ENCODE data around the gene FAM184A.

FAM184A gene

GRCh38 chr6:118985123-118985830 is 93.2 kb downstream of the FAM184A start:
- H3K9me3 Mint-ChIP-seq = no peaks in the 10 kb centered on the region
- H3K27me3 Mint-ChIP-seq = no peaks in the 10 kb centered on the region
- no peaks in the 10 kb centered on the region for H3K36me3 Mint-ChIP-seq
- no peak overlapping the region for H3K4me3 Mint-ChIP-seq
- H3K4me1 Mint-ChIP-seq = no peaks in the 10 kb centered on the region
- no peak for ATAC-seq
- no peak overlapping the region for H3K27ac Mint-ChIP-seq

DNA sequence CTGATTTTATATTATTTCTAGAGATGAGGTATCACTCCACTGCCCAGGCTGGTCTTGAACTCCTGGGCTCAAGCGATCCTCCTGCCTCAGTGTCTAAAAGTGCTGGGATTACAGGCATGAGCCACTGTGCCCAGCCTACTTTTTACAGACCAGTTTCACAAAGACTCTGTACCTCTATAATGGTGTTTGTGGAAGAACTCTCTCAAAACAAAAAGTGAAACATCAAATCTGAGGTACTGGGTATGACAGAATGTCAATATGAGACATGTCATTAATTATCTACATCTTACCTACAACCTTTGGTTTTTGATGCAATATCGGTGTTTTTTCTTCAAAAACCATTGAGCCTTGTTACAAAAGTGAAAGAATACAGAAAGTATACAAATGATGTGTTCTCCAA is 94.1 kb downstream of the FAM184A start:
- Mint-ChIP-seq H3K9me3 (no peaks in the 10 kb centered on the region), H3K4me1 (no peaks in the 10 kb centered on the region), H3K36me3 (no peaks in the 10 kb centered on the region), H3K27ac (no peak overlapping the region), H3K27me3 (no peaks in the 10 kb centered on the region), H3K4me3 (no peak overlapping the region)
- ATAC-seq = no peak

DNA sequence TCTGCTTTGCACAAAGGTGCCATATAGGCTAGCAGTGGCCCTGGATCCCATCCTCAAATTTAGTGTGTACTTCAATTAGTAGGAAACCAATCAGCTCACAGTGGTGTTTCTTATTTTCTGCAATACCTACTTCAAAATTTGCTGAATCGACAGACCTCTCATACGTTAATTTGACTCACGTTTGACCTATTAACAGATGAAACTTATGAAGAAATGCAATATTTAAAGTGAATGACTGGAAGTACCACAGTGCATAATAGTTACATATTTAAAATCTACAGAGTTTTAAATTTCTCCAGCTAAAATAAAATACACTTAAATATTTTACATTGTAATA is 95.9 kb downstream of the FAM184A start:
- H3K9me3 Mint-ChIP-seq = no peaks in the 10 kb centered on the region
- H3K36me3 Mint-ChIP-seq = no peaks in the 10 kb centered on the region
- H3K4me1 Mint-ChIP-seq = no peaks in the 10 kb centered on the region
- no peaks in the 10 kb centered on the region for H3K27me3 Mint-ChIP-seq
- H3K27ac Mint-ChIP-seq = no peak overlapping the region
- H3K4me3 Mint-ChIP-seq = no peak overlapping the region
- no peak for ATAC-seq

GRCh38 chr6:118981884-118982574 is 96.4 kb downstream of the FAM184A start:
- Mint-ChIP-seq H3K4me1 (no peaks in the 10 kb centered on the region), H3K4me3 (no peak overlapping the region), H3K36me3 (no peaks in the 10 kb centered on the region), H3K27me3 (no peaks in the 10 kb centered on the region), H3K9me3 (no peaks in the 10 kb centered on the region), H3K27ac (no peak overlapping the region)
- no peak for ATAC-seq

GRCh38 chr6:118980063-118980462 is 98.4 kb downstream of the FAM184A start:
- Mint-ChIP-seq H3K4me3 (no peak overlapping the region), H3K36me3 (no peaks in the 10 kb centered on the region), H3K27me3 (no peaks in the 10 kb centered on the region), H3K4me1 (no peaks in the 10 kb centered on the region), H3K9me3 (no peaks in the 10 kb centered on the region), H3K27ac (no peak overlapping the region)
- ATAC-seq = no peak

DNA sequence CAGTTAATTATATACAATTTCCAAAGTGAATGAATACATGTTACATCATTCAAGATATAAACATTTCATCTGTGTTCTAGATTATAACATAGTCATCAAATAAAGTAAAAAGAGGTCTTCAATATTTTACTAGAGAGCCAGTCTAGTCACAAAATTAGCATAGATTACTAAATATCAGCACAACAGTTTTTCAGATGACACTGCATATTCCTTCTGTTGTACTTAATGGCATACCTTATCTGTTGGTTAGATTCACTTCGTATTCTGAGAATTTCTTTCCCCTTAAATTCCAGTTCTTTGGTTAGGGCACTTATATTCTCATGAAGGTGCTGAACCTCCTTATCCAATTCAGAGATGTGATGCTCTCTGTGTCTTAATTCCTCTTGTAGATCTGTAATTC is 103.7 kb downstream of the FAM184A start:
- Mint-ChIP-seq H3K4me3 (no peak overlapping the region), H3K4me1 (no peaks in the 10 kb centered on the region), H3K27ac (no peak overlapping the region), H3K27me3 (no peaks in the 10 kb centered on the region), H3K9me3 (no peaks in the 10 kb centered on the region), H3K36me3 (no peaks in the 10 kb centered on the region)
- ATAC-seq = no peak

- Mint-ChIP-seq H3K9me3 (no peaks in the 10 kb centered on the region), H3K27ac (no peak overlapping the region), H3K27me3 (no peaks in the 10 kb centered on the region), H3K36me3 (no peaks in the 10 kb centered on the region), H3K4me3 (no peak overlapping the region), H3K4me1 (no peaks in the 10 kb centered on the region)
- no peak for ATAC-seq
Observed at GRCh38 chr6:118971682-118972081, 106.8 kb downstream of the FAM184A start.

- Mint-ChIP-seq H3K27me3 (no peaks in the 10 kb centered on the region), H3K27ac (no peak overlapping the region), H3K9me3 (no peaks in the 10 kb centered on the region), H3K4me3 (no peak overlapping the region), H3K36me3 (no peaks in the 10 kb centered on the region), H3K4me1 (no peaks in the 10 kb centered on the region)
- ATAC-seq = no peak
Observed at GRCh38 chr6:118970866-118971265, 107.6 kb downstream of the FAM184A start.

- Mint-ChIP-seq H3K36me3 (no peaks in the 10 kb centered on the region), H3K9me3 (no peaks in the 10 kb centered on the region), H3K27ac (no peak overlapping the region), H3K4me1 (no peaks in the 10 kb centered on the region), H3K27me3 (no peaks in the 10 kb centered on the region), H3K4me3 (no peak overlapping the region)
- ATAC-seq = no peak
Observed at GRCh38 chr6:118968416-118968815, 110.0 kb downstream of the FAM184A start.

DNA sequence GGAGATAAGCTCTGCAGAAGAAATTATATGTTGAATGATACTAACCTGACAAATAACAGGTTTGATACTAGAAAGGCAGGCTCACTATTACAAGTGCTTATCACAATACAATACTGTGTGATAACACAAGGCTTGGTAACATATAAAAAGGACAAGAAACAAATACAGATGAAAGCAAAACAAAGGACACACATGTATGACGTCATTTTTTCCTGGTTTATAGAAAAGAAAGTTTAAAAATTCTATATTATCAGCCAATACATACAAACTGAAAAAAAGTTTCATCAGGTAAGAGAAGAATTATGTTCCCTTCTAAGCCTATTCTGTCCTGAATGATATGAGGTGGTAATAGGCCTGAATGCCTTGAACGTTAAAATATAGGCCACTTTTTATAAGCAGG is 111.2 kb downstream of the FAM184A start:
- Mint-ChIP-seq H3K27ac (no peak overlapping the region), H3K36me3 (no peaks in the 10 kb centered on the region), H3K9me3 (no peaks in the 10 kb centered on the region), H3K4me3 (no peak overlapping the region), H3K4me1 (no peaks in the 10 kb centered on the region), H3K27me3 (no peaks in the 10 kb centered on the region)
- no peak for ATAC-seq

GRCh38 chr6:118965843-118966370 is 112.6 kb downstream of the FAM184A start:
- Mint-ChIP-seq H3K4me1 (no peaks in the 10 kb centered on the region), H3K27ac (no peak overlapping the region), H3K4me3 (no peak overlapping the region), H3K9me3 (no peaks in the 10 kb centered on the region), H3K27me3 (no peaks in the 10 kb centered on the region), H3K36me3 (no peaks in the 10 kb centered on the region)
- no peak for ATAC-seq

GRCh38 chr6:118965371-118965770 is 113.1 kb downstream of the FAM184A start:
- H3K36me3 Mint-ChIP-seq = no peaks in the 10 kb centered on the region
- no peaks in the 10 kb centered on the region for H3K27me3 Mint-ChIP-seq
- H3K4me1 Mint-ChIP-seq = no peaks in the 10 kb centered on the region
- ATAC-seq = no peak
- no peaks in the 10 kb centered on the region for H3K9me3 Mint-ChIP-seq
- H3K4me3 Mint-ChIP-seq = no peak overlapping the region
- H3K27ac Mint-ChIP-seq = no peak overlapping the region

DNA sequence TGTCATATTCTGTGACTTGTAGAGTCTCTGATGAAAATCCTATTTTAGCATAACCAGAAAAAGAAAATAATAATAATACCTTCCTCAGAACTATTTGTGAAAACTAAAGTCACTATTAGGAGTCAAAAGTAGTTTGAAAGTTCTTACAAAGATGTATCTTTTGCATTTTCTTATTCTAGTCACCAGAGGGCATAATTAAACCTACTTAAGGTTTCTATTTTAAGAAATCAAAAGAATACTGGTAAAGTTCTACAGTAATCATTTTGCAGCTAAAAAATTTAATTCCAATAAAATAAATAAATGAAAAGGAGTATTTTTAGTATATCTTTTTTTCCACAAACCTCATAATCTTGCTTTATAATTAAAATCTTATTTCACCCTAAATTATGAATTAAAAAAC is 115.5 kb downstream of the FAM184A start:
- ATAC-seq = no peak
- Mint-ChIP-seq H3K27ac (no peak overlapping the region), H3K4me3 (no peak overlapping the region), H3K9me3 (no peaks in the 10 kb centered on the region), H3K27me3 (no peaks in the 10 kb centered on the region), H3K4me1 (no peaks in the 10 kb centered on the region), H3K36me3 (no peaks in the 10 kb centered on the region)

GRCh38 chr6:118959903-118960302 is 118.6 kb downstream of the FAM184A start:
- H3K27me3 Mint-ChIP-seq = no peaks in the 10 kb centered on the region
- no peaks in the 10 kb centered on the region for H3K4me1 Mint-ChIP-seq
- no peak overlapping the region for H3K4me3 Mint-ChIP-seq
- H3K27ac Mint-ChIP-seq = no peak overlapping the region
- ATAC-seq = no peak
- H3K36me3 Mint-ChIP-seq = no peaks in the 10 kb centered on the region
- no peaks in the 10 kb centered on the region for H3K9me3 Mint-ChIP-seq

DNA sequence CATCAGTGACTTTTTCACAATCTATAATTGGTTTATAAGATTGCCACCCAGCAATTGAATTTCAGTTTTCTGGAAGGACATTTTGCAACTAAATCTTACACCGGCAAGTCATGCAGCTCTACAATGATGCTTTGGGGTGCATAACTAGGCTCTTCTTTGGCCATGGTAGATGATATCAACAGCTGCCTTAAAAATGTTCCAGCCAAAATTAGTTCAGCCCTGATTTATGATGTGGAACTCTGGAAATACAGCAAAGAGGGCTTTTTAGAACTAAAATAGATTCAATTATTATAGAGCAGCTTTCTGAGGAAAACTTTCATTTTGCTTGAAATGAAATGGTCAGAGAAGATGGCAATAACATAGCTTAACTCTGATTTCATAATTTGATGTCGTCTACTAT is 125.1 kb downstream of the FAM184A start:
- Mint-ChIP-seq H3K9me3 (no peaks in the 10 kb centered on the region), H3K4me1 (peaks cover 10% of the 10 kb centered on the region), H3K4me3 (no peak overlapping the region), H3K27me3 (no peaks in the 10 kb centered on the region), H3K27ac (no peak overlapping the region), H3K36me3 (no peaks in the 10 kb centered on the region)
- ATAC-seq = no peak

- H3K4me3 Mint-ChIP-seq = no peak overlapping the region
- H3K27me3 Mint-ChIP-seq = no peaks in the 10 kb centered on the region
- peaks cover 10% of the 10 kb centered on the region for H3K4me1 Mint-ChIP-seq
- H3K9me3 Mint-ChIP-seq = no peaks in the 10 kb centered on the region
- H3K36me3 Mint-ChIP-seq = no peaks in the 10 kb centered on the region
- no peak for ATAC-seq
- H3K27ac Mint-ChIP-seq = no peak overlapping the region
Observed at GRCh38 chr6:118952683-118953082, 125.8 kb downstream of the FAM184A start.

Data from stimulated activated memory B cell treated with anti-CD40 and anti-IgM and Interleukin-4, amounts not matched to agents 10 μg/mL and 1 μg/mL and 100 μg/mL, for 72 hours (primary cell).